ENCODE results near the gene IFI16. TPM values are rescaled to one million over a fixed set of nuclear protein-coding genes. Genes with fewer than 3 reads are reported as not detected.
A peak's percentile ranks its signal among the peaks of the same experiment; 100 is the strongest.

IFI16 gene
- total RNA-seq, 1 donor from 2014 or later, result 160 TPM

GRCh38 chr1:159065106-159065505, 55.4 kb downstream of the IFI16 start:
- CTCF ChIA-PET, result no interaction called here
- H3K36me3 Mint-ChIP-seq (ENCODE audit: low read depth), result peaks cover 61% of the 10 kb centered on the region
- intact Hi-C loops (cut with micrococcal nuclease), result loop anchor here (5.0 kb wide), 1 partner anchor 113 kb away; no protein-coding TSS in a partner anchor
- no peak overlapping the region for H3K4me3 Mint-ChIP-seq
- no peaks in the 10 kb centered on the region for H3K9me3 Mint-ChIP-seq
- no peaks in the 10 kb centered on the region for H3K27me3 Mint-ChIP-seq
- DNase-seq (no peak), ATAC-seq (ENCODE audit: low read depth) (no peak)
- H3K27ac Mint-ChIP-seq, result peak overlapping the region; percentile 89
- TF ChIP-seq, protein P1, sequence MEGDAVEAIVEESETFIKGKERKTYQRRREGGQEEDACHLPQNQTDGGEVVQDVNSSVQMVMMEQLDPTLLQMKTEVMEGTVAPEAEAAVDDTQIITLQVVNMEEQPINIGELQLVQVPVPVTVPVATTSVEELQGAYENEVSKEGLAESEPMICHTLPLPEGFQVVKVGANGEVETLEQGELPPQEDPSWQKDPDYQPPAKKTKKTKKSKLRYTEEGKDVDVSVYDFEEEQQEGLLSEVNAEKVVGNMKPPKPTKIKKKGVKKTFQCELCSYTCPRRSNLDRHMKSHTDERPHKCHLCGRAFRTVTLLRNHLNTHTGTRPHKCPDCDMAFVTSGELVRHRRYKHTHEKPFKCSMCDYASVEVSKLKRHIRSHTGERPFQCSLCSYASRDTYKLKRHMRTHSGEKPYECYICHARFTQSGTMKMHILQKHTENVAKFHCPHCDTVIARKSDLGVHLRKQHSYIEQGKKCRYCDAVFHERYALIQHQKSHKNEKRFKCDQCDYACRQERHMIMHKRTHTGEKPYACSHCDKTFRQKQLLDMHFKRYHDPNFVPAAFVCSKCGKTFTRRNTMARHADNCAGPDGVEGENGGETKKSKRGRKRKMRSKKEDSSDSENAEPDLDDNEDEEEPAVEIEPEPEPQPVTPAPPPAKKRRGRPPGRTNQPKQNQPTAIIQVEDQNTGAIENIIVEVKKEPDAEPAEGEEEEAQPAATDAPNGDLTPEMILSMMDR (IDR thresholded peaks at IDR 0.05), result no peak
- peaks cover 89% of the 10 kb centered on the region for H3K4me1 Mint-ChIP-seq
- POLR2A ChIA-PET, result interaction anchor here (0.6 to 1.6 kb wide), 3 partner anchors 11 to 936 kb away, joined by 3 to 7 read pairs (median 6); partner anchors contain the start of gene AIM2

DNA sequence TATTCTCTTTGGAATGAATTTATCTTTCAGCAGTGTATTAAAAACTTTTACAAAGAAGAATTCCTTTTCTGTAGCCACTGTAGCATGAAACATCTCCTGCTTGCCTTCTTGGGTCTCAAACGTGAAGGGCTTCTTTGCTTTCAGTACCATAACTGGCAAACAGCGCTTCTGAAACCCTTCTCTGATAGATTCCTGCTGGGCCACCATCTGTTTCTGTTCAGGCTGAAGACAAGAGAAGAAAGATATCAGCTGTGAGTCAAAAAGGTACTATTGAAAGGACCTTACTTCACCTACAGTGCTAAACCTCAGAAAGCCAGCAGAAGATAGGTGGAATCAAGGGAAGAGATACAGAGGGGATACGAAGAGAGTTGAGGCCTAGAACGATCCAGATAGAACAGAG, 56.4 kb downstream of the IFI16 start:
- TF ChIP-seq, protein P1 (IDR thresholded peaks at IDR 0.05), result no peak
- H3K27me3 Mint-ChIP-seq, result no peaks in the 10 kb centered on the region
- peaks cover 91% of the 10 kb centered on the region for H3K4me1 Mint-ChIP-seq
- ATAC-seq (ENCODE audit: low read depth) (no peak), DNase-seq (no peak)
- intact Hi-C loops (cut with micrococcal nuclease), result loop anchor here (5.0 kb wide), 1 partner anchor 114 kb away; no protein-coding TSS in a partner anchor
- H3K9me3 Mint-ChIP-seq, result no peaks in the 10 kb centered on the region
- peak overlapping the region; percentile 42 for H3K4me3 Mint-ChIP-seq
- ChIA-PET CTCF (interaction anchor here (0.7 kb wide), 1 partner anchor 10 kb away, joined by 3 read pairs; no protein-coding TSS in a partner anchor), POLR2A (interaction anchor here (1.6 to 3.8 kb wide), 2 partner anchors 10 to 57 kb away, joined by 6 to 75 read pairs; partner anchors contain the start of genes AIM2 and IFI16)
- peak overlapping the region; percentile 89 for H3K27ac Mint-ChIP-seq
- peaks cover 57% of the 10 kb centered on the region for H3K36me3 Mint-ChIP-seq (ENCODE audit: low read depth)

GRCh38 chr1:159067699-159068621, 58.3 kb downstream of the IFI16 start:
- ChIA-PET CTCF (interaction anchor here (1.2 to 6.8 kb wide), 7 partner anchors 9 to 943 kb away, joined by 4 to 124 read pairs (median 5); partner anchors contain the start of genes AIM2 and IFI16), POLR2A (interaction anchor here (0.5 to 3.8 kb wide), 17 partner anchors 9 to 905 kb away, joined by 3 to 92 read pairs (median 6); partner anchors contain the start of genes AIM2, IFI16 and TAGLN2)
- DNase-seq (peak; percentile 40), ATAC-seq (ENCODE audit: low read depth) (peak; percentile 79)
- H3K4me3 Mint-ChIP-seq, result peak overlapping the region; percentile 73
- intact Hi-C loops (cut with micrococcal nuclease), result loop anchor here (1.0 to 5.0 kb wide), 9 partner anchors 9 to 889 kb away; no protein-coding TSS in a partner anchor
- H3K4me1 Mint-ChIP-seq, result peaks cover 96% of the 10 kb centered on the region
- H3K9me3 Mint-ChIP-seq, result no peaks in the 10 kb centered on the region
- H3K36me3 Mint-ChIP-seq (ENCODE audit: low read depth), result peaks cover 54% of the 10 kb centered on the region
- peak overlapping the region; percentile 98 for H3K27ac Mint-ChIP-seq
- no peaks in the 10 kb centered on the region for H3K27me3 Mint-ChIP-seq
- TF ChIP-seq, protein P1 (IDR thresholded peaks at IDR 0.05), result no peak

DNA sequence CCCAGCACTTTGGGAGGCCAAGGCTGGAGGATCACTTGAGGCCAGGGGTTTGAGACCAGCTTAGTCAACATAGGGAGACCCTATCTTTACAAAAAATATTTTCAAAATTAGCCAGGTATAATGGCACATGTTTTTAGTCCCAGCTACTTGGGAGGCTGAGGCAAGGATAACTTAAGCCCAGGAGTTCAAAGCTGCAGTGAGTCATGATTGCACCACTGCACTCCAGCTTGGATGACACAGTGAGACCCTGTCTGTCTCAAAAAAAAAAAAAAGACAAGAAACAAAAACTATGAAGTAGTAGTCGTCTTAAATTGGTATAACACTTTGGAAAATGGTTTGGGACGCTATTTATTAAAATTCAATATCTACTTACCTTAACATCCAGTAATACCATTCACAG, 59.2 kb downstream of the IFI16 start:
- intact Hi-C loops (cut with micrococcal nuclease), result loop anchor here (1.0 to 5.0 kb wide), 7 partner anchors 8 to 890 kb away; no protein-coding TSS in a partner anchor
- H3K4me3 Mint-ChIP-seq, result no peak overlapping the region
- no peaks in the 10 kb centered on the region for H3K27me3 Mint-ChIP-seq
- peaks cover 51% of the 10 kb centered on the region for H3K36me3 Mint-ChIP-seq (ENCODE audit: low read depth)
- CTCF ChIA-PET, result interaction anchor here (1.2 to 6.8 kb wide), 7 partner anchors 8 to 944 kb away, joined by 4 to 124 read pairs (median 6); partner anchors contain the start of genes AIM2 and IFI16
- no peak for DNase-seq
- peak overlapping the region; percentile 98 for H3K27ac Mint-ChIP-seq
- TF ChIP-seq, protein P1 (IDR thresholded peaks at IDR 0.05), result no peak
- POLR2A ChIA-PET, result interaction anchor here (0.9 to 3.8 kb wide), 9 partner anchors 8 to 117 kb away, joined by 3 to 92 read pairs (median 13); partner anchors contain the start of genes AIM2 and IFI16
- ATAC-seq (ENCODE audit: low read depth), result no peak
- peaks cover 97% of the 10 kb centered on the region for H3K4me1 Mint-ChIP-seq
- H3K9me3 Mint-ChIP-seq, result no peaks in the 10 kb centered on the region

Measured in activated B cell treated with CpG ODN at 0.5 μM for 24 hours (primary cell).